GM10266 (cell line): ENCODE data around the gene TMPRSS9.

Experiments used
- DNase-seq: peaks from one replicate; pipeline ENCODE4 v3.0.0; 2012; ENCODE audit errors: extremely low spot score
- TF ChIP-seq, protein P1 (sequence below): IDR thresholded peaks from 2 replicates; pipeline ENCODE4 v1.5.1; 2012; ENCODE audit warnings: mild to moderate bottlenecking, low read depth; ENCODE audit not compliant: control insufficient read depth, insufficient read depth; ENCODE audit errors: missing control alignments

The TMPRSS9 gene

DNA sequence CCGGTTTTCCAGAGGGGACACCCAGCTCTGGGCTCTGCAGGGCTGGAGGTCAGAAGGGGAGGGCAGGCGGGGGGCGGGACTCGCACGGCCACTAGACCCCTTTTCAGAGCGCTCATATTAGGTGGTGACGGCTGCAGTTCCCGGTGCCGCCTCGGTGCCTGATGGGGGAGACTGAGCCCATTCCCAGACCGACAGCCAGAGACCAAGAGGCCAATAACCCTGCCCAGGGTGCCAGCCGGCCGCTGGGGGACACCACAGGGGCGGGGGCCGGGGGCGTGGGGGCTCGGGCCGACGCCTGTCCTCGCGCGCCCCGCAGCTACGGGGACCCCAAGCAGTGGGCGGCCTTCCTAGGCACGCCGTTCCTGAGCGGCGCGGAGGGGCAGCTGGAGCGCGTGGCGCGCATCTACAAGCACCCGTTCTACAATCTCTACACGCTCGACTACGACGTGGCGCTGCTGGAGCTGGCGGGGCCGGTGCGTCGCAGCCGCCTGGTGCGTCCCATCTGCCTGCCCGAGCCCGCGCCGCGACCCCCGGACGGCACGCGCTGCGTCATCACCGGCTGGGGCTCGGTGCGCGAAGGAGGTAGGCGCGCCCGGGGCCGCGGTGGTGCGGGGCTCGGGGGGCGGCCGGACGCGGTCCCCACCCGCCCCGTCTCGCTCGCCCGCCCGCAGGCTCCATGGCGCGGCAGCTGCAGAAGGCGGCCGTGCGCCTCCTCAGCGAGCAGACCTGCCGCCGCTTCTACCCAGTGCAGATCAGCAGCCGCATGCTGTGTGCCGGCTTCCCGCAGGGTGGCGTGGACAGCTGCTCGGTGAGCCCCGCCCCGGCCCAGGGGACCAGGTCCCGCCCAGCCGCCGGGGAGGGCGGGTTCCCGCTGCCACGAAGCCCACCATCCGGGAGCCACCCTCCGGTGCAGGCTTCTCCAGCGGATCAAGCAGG, 64.9 kb downstream of the TMPRSS9 start:
- no peak for DNase-seq
- TF ChIP-seq, protein P1, sequence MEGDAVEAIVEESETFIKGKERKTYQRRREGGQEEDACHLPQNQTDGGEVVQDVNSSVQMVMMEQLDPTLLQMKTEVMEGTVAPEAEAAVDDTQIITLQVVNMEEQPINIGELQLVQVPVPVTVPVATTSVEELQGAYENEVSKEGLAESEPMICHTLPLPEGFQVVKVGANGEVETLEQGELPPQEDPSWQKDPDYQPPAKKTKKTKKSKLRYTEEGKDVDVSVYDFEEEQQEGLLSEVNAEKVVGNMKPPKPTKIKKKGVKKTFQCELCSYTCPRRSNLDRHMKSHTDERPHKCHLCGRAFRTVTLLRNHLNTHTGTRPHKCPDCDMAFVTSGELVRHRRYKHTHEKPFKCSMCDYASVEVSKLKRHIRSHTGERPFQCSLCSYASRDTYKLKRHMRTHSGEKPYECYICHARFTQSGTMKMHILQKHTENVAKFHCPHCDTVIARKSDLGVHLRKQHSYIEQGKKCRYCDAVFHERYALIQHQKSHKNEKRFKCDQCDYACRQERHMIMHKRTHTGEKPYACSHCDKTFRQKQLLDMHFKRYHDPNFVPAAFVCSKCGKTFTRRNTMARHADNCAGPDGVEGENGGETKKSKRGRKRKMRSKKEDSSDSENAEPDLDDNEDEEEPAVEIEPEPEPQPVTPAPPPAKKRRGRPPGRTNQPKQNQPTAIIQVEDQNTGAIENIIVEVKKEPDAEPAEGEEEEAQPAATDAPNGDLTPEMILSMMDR = no peak

DNA sequence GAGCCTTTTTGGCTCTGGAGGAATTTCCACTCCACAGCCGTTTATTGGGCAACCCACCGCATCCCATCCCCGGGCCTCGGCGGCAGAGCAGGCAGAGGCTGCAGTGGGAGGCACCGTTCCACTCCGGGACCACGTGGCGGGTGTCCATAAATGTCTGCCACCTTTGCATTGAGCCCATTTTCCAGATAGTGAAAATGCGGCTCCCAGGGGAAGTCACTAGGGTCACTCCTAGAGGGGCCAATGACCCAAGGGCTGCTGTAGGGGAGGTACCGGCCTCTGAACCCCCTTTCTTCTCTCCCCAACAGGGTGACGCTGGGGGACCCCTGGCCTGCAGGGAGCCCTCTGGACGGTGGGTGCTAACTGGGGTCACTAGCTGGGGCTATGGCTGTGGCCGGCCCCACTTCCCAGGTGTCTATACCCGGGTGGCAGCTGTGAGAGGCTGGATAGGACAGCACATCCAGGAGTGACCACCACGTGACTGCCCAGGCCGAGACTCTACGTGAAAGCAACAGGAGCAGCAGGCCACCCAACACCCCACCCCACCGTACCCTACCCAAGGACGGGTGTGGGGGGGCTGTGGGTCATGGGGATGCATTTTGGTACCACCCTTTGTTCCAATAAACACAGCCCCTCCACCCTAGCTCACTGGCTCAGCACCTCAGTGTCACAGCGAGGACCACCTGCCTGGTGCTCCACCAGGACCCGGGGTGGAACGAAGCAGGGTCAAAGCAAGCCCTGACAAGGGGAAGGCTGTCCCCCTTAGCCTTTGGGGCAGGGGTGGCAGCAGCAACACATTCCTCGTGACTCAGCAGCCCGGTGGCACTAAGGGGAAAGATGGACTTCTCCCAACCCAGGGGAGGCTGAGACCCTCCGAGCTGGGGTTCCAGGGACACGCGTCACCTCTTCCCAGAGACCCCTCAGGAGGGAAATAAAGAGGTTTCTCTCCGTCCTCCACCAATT, 65.8 kb downstream of the TMPRSS9 start:
- TF ChIP-seq, protein P1 = no peak
- no peak for DNase-seq

DNA sequence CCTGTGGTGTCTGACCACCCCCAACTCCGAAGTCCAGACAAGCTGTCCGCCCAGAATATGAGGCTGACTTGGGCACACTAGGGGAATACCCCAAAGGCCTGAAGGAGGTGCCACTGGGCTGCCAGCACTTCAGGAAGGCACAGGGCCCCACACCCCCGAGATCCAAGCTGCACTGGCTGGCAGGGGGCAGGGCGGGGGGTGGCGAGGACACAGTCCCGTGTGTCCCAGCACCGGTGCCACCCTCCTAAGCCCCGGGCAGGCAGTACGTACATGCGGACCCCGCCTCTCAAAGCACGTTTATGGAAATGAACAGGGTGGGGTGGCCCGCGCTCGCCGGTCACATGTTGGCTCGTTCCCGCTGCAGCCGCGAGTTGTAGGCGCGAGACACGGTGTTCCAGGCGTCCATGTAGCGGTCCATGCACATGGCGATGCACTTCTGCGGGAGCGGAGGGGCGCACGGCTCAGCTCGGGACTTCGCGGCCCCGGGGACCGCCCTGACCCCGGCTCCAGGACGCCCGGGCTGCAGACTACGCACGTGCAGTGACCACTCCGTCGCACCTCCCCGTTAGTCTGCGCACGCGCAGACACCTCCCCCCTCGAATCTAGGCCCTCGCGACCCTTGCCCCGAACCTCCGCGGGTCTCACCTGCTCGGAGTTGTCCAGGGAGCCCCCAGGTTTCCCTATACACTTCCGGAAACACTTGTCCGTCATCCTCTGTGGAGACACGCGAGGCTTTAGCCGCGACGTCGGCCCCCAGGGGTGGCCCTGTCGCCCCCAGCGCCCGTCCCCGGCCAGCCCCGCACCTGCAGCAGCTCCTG, 66.8 kb downstream of the TMPRSS9 start:
- peak; percentile 87 for DNase-seq
- TF ChIP-seq, protein P1 = no peak

DNA sequence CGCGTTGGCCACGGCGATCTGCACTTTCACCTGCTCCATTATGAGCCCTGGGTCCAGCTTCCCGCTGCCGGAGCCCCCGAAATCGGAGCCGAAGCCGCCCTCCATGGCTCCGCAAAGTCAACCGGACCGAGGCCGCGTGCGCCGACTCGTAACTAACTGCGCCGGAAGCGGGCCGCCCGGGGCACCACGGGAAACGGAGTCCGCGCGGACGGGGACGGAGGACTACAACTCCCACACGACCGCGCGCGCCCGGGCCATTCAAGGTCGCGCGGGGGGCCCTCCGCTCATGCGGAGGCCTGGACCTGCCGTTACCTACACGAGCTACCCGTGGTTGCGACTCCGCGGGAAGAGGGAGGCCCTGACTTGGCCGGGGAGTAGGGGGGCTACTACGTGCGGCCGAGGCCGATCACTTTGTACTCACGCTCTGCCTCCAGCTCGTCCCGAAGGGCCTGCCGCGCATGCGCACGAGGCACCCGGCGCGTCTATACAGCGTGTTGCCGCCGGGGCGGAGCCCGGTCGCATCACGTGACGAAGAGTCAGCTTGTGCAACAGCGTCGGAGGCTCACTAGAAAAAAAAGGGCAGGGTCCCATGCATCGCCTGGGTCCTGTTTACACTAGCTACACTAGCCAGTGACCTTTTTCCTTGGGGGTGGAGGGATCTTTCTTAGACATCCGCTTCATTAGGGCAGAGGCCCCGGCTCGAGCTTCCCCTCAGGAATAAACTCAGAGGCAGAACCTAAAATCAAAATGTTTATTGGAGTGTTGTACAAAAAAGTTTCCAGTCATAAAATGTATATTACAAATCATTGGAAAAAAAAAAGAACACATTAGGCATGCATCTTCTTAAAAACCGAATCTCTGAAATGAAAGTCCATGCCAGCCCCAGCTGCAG, 67.6 kb downstream of the TMPRSS9 start, which contains the start of gene TIMM13:
Gene TIMM13, minus strand, starts transcription at position 158 of the 892 bp plus-strand sequence. Its CDS starts 53 bp downstream, at position 105.
- DNase-seq = peak; percentile 98

DNA sequence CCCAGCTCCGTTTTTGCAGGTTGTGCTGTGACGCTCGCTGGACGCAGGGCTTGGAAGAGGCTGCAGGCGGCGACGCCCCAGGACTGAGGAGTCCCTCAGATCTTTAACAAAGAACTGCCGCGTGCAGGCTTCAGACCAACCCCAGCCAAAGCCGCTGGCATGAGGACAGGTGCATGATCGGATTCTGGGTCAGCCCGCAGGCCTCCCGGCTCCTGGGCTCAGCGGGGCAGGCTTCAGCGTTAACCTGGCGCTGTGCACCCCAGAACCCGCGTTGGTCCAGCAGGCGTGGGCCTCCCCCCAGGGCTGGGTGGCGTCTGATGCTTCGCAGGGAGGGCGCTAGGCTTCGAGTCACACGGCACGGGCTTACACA, 68.2 kb downstream of the TMPRSS9 start:
- no peak for DNase-seq
- TF ChIP-seq, protein P1 = no peak

More for the DNA sequence above, 67.6 kb downstream of the TMPRSS9 start, which contains the start of gene TIMM13:
- TF ChIP-seq, protein P1 = no peak
